Activated CD4-positive, alpha-beta memory T cell treated with anti-CD3 and anti-CD28 coated beads, Interleukin-2, amount 10 ng/mL, durations not matched to agents 7 days and 5 days (primary cell): Measurements from ENCODE around the gene IL1R1. TPM values are rescaled to one million over a fixed set of nuclear protein-coding genes. Genes with fewer than 3 reads are reported as not detected.

ENCODE experiments used
- CTCF ChIA-PET: fragments of 350-600 bp; sonication (Branson Sonifier 250); formaldehyde crosslinking; loops from one replicate; lab custom pipeline; 2021; ENCODE audit warnings: antibody characterized with exemption, inconsistent platforms; lab: Charles Lee
- POLR2A ChIA-PET: fragments of 350-600 bp; sonication (Branson Sonifier 250); formaldehyde crosslinking; loops from one replicate; lab custom pipeline; 2021; ENCODE audit warnings: antibody characterized with exemption; lab: Charles Lee
- DNase-seq: peaks from one replicate; pipeline ENCODE4 v3.0.0-alpha.2; 2020
- H3K27ac Mint-ChIP-seq: one replicate; pipeline ENCODE4 v1.8.0; 2021; ENCODE audit warnings: mild to moderate bottlenecking, mixed read lengths
- H3K27me3 Mint-ChIP-seq: one replicate; pipeline ENCODE4 v1.8.0; 2021; ENCODE audit warnings: mixed read lengths
- H3K36me3 Mint-ChIP-seq: one replicate; pipeline ENCODE4 v1.8.0; 2021; ENCODE audit warnings: low read depth, mixed read lengths
- H3K4me1 Mint-ChIP-seq: one replicate; pipeline ENCODE4 v1.8.0; 2021; ENCODE audit warnings: mixed read lengths
- H3K4me3 Mint-ChIP-seq: one replicate; pipeline ENCODE4 v1.8.0; 2021; ENCODE audit warnings: mild to moderate bottlenecking, mixed read lengths
- H3K9me3 Mint-ChIP-seq: one replicate; pipeline ENCODE4 v1.8.0; 2021; ENCODE audit warnings: mixed read lengths
- total RNA-seq, 2 experiments: library from RNA; stranded (reverse); gene quantifications; one replicate each; pipeline ENCODE4 v1.2.3, GENCODE V29; 2021

Gene IL1R1
- total RNA-seq, 2 experiments from 2014 or later, result 1.3 to 1.5 TPM

DNA sequence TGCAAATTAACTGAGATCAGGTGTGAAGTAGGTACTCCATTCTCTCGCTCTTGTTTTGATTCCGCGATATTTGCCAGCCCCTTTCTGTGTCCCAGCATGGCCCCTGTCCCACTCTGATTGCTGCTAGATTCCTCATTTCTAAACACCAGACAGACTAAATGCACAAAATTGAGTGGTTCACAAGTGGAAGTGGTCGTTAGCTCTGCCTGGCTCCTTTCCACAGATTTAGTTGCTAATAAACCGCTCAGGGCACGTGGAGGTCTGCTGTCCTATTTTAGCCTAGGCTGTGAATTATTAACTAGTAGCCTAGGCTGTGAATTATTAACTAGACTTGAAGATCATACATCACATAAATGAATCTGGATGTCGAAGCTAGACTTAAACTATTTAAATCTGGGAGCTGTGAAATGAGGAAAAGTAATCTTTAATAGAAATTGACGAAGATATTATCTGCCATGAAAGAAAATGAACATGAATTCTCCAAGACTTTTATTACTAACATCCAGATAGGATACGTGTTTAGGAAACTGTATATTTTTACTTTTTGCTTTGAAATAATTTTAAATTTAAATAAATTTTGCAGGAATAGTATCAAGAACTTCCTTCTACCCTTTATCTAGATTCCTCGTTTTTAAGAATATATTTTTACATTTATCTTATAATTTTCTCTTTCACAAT is 48.0 kb downstream of the IL1R1 start:
- no peak for DNase-seq
- Mint-ChIP-seq H3K36me3 (peaks cover 3% of the 10 kb centered on the region), H3K4me1 (peaks cover 11% of the 10 kb centered on the region), H3K27ac (no peak overlapping the region), H3K9me3 (peaks cover 4% of the 10 kb centered on the region), H3K4me3 (no peak overlapping the region), H3K27me3 (peaks cover 30% of the 10 kb centered on the region)
- ChIA-PET CTCF (no interaction called here), POLR2A (no interaction called here)

DNA sequence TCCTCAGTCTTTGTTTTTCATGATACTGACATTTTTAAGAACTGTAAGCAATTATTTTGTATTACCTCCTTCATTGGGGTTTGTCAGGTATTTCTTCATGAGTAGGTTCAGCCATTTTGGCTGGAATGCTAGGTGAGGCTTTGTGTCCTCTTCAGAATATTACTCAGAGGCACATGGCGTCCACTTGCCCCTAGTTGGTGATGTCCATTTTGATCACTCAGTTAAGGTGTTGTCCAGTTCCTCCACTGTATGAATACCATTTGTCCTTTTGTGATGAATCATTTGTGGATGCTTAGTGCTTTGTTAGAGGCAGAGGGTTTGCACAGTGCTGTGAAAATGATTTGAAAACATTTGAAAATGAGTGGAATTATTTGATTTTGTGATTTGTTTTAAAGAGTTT is 49.0 kb downstream of the IL1R1 start:
- Mint-ChIP-seq H3K36me3 (peaks cover 3% of the 10 kb centered on the region), H3K27ac (no peak overlapping the region), H3K4me1 (peaks cover 8% of the 10 kb centered on the region), H3K27me3 (peaks cover 26% of the 10 kb centered on the region), H3K9me3 (peaks cover 4% of the 10 kb centered on the region), H3K4me3 (no peak overlapping the region)
- CTCF ChIA-PET, result no interaction called here
- POLR2A ChIA-PET, result no interaction called here
- DNase-seq, result no peak

DNA sequence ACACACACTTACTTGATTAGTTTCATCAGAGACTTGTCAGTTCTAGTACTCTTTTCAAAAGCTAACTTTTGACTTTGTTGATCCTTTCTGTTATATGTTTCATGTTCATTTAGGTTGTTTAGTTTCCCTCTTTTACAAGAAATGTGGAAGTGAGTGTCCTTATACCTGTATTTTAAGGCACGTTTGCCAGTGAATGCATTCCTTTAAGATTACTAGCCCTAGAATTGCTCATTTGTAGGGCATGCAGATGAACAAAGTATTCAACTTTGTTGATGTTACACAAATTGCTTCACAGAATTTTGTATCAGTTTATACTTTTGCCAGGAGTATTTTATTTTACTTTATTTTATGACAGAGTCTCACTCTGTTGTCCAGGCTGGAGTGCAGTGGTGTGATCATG is 50.5 kb downstream of the IL1R1 start:
- Mint-ChIP-seq H3K27me3 (peaks cover 20% of the 10 kb centered on the region), H3K4me1 (peaks cover 6% of the 10 kb centered on the region), H3K4me3 (no peak overlapping the region), H3K27ac (no peak overlapping the region), H3K36me3 (peaks cover 3% of the 10 kb centered on the region), H3K9me3 (peaks cover 4% of the 10 kb centered on the region)
- ChIA-PET POLR2A (interaction anchor here (1.1 kb wide), 1 partner anchor 56 kb away, joined by 3 read pairs; no protein-coding TSS in a partner anchor), CTCF (no interaction called here)
- no peak for DNase-seq

DNA sequence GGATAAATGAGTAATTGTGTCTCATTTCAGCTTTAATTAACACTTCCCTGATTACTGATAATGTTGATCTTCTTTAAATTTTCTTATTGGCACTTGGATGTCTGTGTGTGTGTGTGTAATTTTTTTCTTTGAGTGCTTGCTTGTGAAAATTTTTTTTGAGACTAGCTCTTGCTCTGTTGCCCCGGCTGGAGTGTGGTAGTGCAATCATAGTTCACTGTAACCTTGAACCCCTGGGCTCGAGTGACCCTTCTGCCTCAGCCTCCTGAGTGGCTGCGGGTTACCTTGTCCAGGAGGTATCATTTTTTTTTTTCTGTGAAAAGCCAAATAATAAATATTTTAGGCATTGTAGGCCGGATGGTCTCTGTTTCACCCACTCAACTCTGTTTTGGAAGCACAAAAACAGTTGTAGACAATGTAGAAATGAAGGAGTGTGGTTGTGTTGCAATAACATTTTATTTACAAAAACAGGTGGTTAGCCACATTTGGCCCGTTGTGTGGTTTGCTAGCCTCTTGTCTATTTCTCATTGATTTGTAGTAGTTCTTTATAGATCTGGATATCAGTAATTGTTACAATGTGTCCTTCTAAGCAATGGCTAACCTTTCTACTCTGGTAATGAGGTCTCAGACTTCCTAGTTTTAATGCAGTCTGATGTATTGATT is 52.2 kb downstream of the IL1R1 start:
- Mint-ChIP-seq H3K27me3 (peaks cover 24% of the 10 kb centered on the region), H3K9me3 (peaks cover 4% of the 10 kb centered on the region), H3K27ac (no peak overlapping the region), H3K4me3 (no peak overlapping the region), H3K36me3 (no peaks in the 10 kb centered on the region), H3K4me1 (peaks cover 8% of the 10 kb centered on the region)
- no peak for DNase-seq
- CTCF ChIA-PET, result no interaction called here
- POLR2A ChIA-PET, result no interaction called here

DNA sequence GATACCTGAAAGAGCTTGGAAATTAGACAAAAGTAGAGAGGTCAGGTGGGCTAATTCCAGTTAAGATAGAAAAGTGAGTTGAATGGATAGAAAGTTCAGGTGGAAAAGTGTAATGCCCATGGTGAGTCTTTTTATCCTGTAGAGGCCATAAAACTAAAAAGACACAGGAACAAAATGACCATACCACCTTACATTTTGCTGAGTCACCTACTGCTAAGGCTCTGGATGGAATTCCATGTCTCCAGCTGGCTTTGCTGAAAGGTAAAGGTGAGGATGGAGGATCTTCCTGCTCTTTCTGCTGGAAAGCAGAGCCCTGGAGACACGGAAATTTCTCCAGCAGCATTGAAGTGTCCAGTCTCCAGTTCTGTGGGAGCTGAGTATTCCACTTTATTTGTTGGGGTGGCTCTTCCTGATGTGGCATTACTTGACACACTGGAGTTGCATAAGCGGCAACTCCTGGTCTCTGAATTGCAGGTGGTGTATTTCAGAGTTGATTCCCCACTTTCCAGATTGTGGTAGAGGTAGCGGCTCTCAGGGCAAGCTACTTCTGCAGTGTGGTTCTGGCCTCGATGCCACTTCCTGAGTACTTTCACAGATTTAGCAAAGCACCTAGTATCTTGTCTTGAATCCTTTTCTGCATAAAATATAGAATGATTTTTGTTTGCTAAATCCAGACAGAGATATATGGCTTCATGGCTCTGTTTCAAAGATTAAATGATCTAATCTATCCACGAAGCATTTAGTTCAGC is 55.0 kb downstream of the IL1R1 start:
- H3K4me1 Mint-ChIP-seq, result peaks cover 8% of the 10 kb centered on the region
- H3K36me3 Mint-ChIP-seq, result no peaks in the 10 kb centered on the region
- ChIA-PET POLR2A (no interaction called here), CTCF (interaction anchor here (1.0 to 1.2 kb wide), 2 partner anchors 9 to 43 kb away, joined by 3 to 4 read pairs; no protein-coding TSS in a partner anchor)
- no peak for DNase-seq
- H3K27me3 Mint-ChIP-seq, result peaks cover 20% of the 10 kb centered on the region
- no peak overlapping the region for H3K27ac Mint-ChIP-seq
- H3K9me3 Mint-ChIP-seq, result peaks cover 4% of the 10 kb centered on the region
- H3K4me3 Mint-ChIP-seq, result no peak overlapping the region

DNA sequence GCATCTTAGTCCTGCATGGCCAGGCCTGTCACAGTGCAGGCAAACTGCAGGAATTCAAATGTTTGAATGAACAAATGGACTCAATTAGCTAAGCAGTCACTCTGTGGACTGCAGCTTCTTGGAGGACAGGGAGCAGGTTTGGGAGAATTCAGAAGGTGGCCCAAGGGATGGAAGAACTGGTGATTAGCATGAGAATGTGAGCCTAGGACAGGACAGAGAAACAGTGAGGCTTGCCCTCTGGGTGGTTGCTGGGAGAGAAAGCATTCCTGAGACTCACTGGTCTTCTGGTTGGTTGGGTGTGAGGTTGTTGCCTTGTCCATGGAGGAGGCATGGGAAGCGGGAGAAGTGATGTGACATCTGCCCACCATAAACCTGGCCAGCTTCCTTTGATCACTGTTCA is 58.0 kb downstream of the IL1R1 start:
- ChIA-PET POLR2A (no interaction called here), CTCF (interaction anchor here (1.2 kb wide), 1 partner anchor 40 kb away, joined by 3 read pairs; no protein-coding TSS in a partner anchor)
- H3K27me3 Mint-ChIP-seq, result peaks cover 10% of the 10 kb centered on the region
- peaks cover 8% of the 10 kb centered on the region for H3K4me1 Mint-ChIP-seq
- no peak overlapping the region for H3K27ac Mint-ChIP-seq
- peaks cover 1% of the 10 kb centered on the region for H3K9me3 Mint-ChIP-seq
- H3K36me3 Mint-ChIP-seq, result no peaks in the 10 kb centered on the region
- no peak overlapping the region for H3K4me3 Mint-ChIP-seq
- no peak for DNase-seq

DNA sequence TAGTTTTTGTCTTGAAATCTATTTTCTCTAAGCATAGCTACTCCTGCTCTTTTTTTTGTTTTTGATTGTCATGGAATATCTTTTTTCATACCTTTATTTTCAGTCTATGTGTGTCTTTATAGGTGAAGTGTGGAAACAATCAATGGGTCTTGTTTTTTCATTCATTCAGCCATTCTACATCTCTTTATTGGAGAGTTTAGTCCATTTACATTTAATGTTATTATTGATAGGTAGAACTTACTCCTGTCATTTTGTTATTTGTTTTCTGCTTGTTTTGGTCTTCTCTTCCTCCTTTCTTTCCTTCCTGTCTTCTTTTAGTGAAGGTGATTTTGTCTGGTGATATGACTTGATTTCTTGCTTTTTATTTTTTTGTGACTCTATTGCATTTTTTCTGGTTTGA is 62.1 kb downstream of the IL1R1 start:
- CTCF ChIA-PET, result no interaction called here

GRCh38 chr2:102206666-102207341 is 64.3 kb downstream of the IL1R1 start:
- H3K27ac Mint-ChIP-seq, result no peak overlapping the region
- CTCF ChIA-PET, result no interaction called here
- H3K4me1 Mint-ChIP-seq, result no peaks in the 10 kb centered on the region
- no peak overlapping the region for H3K4me3 Mint-ChIP-seq
- POLR2A ChIA-PET, result no interaction called here
- DNase-seq, result no peak
- H3K36me3 Mint-ChIP-seq, result no peaks in the 10 kb centered on the region
- peaks cover 2% of the 10 kb centered on the region for H3K9me3 Mint-ChIP-seq
- no peaks in the 10 kb centered on the region for H3K27me3 Mint-ChIP-seq

More for the DNA sequence above, 62.1 kb downstream of the IL1R1 start:
- no peak overlapping the region for H3K27ac Mint-ChIP-seq
- H3K4me1 Mint-ChIP-seq, result no peaks in the 10 kb centered on the region
- no peaks in the 10 kb centered on the region for H3K36me3 Mint-ChIP-seq
- H3K27me3 Mint-ChIP-seq, result no peaks in the 10 kb centered on the region
- no peak for DNase-seq
- POLR2A ChIA-PET, result no interaction called here
- peaks cover 2% of the 10 kb centered on the region for H3K9me3 Mint-ChIP-seq
- no peak overlapping the region for H3K4me3 Mint-ChIP-seq

DNA sequence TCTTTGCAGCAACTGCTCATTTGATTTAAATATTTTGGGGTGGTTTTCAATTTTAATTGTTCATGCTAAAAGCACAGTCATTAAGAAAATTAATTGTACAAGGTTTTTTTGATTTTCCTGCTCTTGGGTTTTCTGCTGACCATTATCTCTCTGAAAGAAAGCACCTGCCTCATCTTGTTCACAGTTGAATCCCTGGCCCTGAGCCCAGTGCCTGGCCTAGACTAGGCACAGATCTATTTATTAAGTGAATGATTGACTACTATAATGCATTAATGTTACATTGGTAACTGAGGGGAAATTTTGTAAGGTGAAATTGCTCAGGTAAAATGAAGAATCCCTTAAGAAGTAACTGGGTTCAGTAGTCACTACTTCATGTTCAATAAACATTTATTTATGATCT is 66.2 kb downstream of the IL1R1 start:
- Mint-ChIP-seq H3K4me3 (no peak overlapping the region), H3K27me3 (no peaks in the 10 kb centered on the region), H3K36me3 (no peaks in the 10 kb centered on the region), H3K4me1 (no peaks in the 10 kb centered on the region), H3K27ac (no peak overlapping the region), H3K9me3 (peaks cover 2% of the 10 kb centered on the region)
- no peak for DNase-seq
- POLR2A ChIA-PET, result no interaction called here
- CTCF ChIA-PET, result no interaction called here

DNA sequence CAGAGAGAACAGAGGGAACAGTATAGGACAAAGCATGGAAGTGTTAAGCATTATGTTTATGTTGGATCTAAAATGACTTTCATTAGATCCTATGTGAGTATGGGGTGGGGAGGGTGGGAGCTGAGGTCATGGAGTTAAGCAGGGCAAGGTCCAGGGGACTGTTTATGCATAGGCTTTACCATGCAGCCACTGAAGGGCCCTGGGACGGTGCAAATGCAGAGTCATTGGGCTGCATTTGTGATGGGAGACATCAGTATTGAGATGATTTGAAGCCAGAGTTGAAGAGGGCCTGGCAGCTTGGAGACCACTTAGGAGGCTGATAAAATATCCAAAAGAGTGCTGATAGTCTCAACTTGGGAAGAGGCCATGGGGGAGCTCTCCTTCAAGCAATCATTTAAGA is 66.9 kb downstream of the IL1R1 start:
- Mint-ChIP-seq H3K9me3 (peaks cover 2% of the 10 kb centered on the region), H3K36me3 (no peaks in the 10 kb centered on the region), H3K27ac (no peak overlapping the region), H3K27me3 (no peaks in the 10 kb centered on the region), H3K4me3 (no peak overlapping the region), H3K4me1 (no peaks in the 10 kb centered on the region)
- CTCF ChIA-PET, result no interaction called here
- no peak for DNase-seq
- POLR2A ChIA-PET, result no interaction called here

DNA sequence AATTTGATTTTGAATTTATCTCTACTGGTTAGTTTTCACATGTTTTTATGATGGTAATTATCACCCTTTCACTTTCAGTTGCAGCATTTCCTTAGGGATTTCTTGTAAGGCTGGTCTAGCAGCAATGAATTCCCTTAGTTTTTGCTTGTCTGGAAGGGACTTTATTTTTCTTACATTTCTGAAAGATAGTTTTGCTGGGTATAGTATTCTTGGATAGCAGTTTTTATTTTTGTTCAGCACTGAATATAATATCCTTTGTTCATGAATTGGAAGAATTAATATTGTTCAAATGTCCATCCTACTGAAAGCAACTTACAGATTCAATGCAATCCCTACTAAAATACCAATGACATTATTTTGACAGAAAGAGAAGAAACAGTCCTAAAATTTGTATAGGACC is 74.5 kb downstream of the IL1R1 start:
- Mint-ChIP-seq H3K27me3 (no peaks in the 10 kb centered on the region), H3K4me3 (no peak overlapping the region), H3K4me1 (peaks cover 16% of the 10 kb centered on the region), H3K9me3 (peaks cover 35% of the 10 kb centered on the region), H3K36me3 (peaks cover 26% of the 10 kb centered on the region), H3K27ac (no peak overlapping the region)
- POLR2A ChIA-PET, result no interaction called here
- no peak for DNase-seq
- CTCF ChIA-PET, result interaction anchor here (1.0 to 2.2 kb wide), 2 partner anchors 23 to 24 kb away, joined by 3 to 11 read pairs; no protein-coding TSS in a partner anchor

GRCh38 chr2:102224824-102225739 is 82.5 kb downstream of the IL1R1 start:
- H3K4me3 Mint-ChIP-seq, result no peak overlapping the region
- CTCF ChIA-PET, result no interaction called here
- peaks cover 7% of the 10 kb centered on the region for H3K9me3 Mint-ChIP-seq
- peaks cover 10% of the 10 kb centered on the region for H3K36me3 Mint-ChIP-seq
- no peak overlapping the region for H3K27ac Mint-ChIP-seq
- POLR2A ChIA-PET, result no interaction called here
- DNase-seq, result no peak
- H3K4me1 Mint-ChIP-seq, result peaks cover 47% of the 10 kb centered on the region
- H3K27me3 Mint-ChIP-seq, result peaks cover 4% of the 10 kb centered on the region
